Endothelial cell (in vitro differentiated cells): ENCODE data around the gene EBLN2. TPM values are rescaled to one million over a fixed set of nuclear protein-coding genes. Genes with fewer than 3 reads are reported as not detected.

ENCODE experiments used
- DNase-seq: peaks from one replicate; pipeline ENCODE4 v3.0.0; 2021; ENCODE audit warnings: low spot score
- H3K27ac Mint-ChIP-seq: one replicate; pipeline ENCODE4 v1.8.0; 2021; ENCODE audit warnings: mixed read lengths, inconsistent platforms; ENCODE audit not compliant: unreplicated experiment
- H3K27me3 Mint-ChIP-seq: one replicate; pipeline ENCODE4 v1.8.0; 2021; ENCODE audit warnings: mild to moderate bottlenecking, moderate library complexity, mixed read lengths, inconsistent platforms; ENCODE audit not compliant: unreplicated experiment
- H3K36me3 Mint-ChIP-seq: one replicate; pipeline ENCODE4 v1.8.0; 2021; ENCODE audit warnings: mild to moderate bottlenecking, low read depth, mixed read lengths, inconsistent platforms; ENCODE audit not compliant: unreplicated experiment
- H3K4me1 Mint-ChIP-seq: one replicate; pipeline ENCODE4 v1.8.0; 2021; ENCODE audit warnings: mild to moderate bottlenecking, mixed read lengths, inconsistent platforms; ENCODE audit not compliant: unreplicated experiment
- H3K4me3 Mint-ChIP-seq: one replicate; pipeline ENCODE4 v1.8.0; 2021; ENCODE audit warnings: mild to moderate bottlenecking, mixed read lengths, inconsistent platforms; ENCODE audit not compliant: unreplicated experiment
- H3K9me3 Mint-ChIP-seq: one replicate; pipeline ENCODE4 v1.8.0; 2021; ENCODE audit warnings: mixed read lengths, inconsistent platforms; ENCODE audit not compliant: unreplicated experiment
- CTCF ChIP-seq: fragments of 200-600 bp; sonication (generic); IDR thresholded peaks from one replicate; pipeline ENCODE4 v1.5.0; 2021; ENCODE audit warnings: antibody characterized with exemption; ENCODE audit not compliant: unreplicated experiment
- total RNA-seq: library from RNA; stranded (reverse); fragmentation: NEBNext Ultra II Directional; extraction: Animal tissue kit (Norgen Biotek cat#: 25700); gene quantifications from one replicate; pipeline ENCODE4 v1.2.1, GENCODE V29; 2021; ENCODE audit not compliant: unreplicated experiment

EBLN2 gene
- total RNA-seq, 1 donor from 2014 or later = 9.4 TPM

- Mint-ChIP-seq H3K27me3 (no peaks in the 10 kb centered on the region), H3K4me3 (no peak overlapping the region), H3K27ac (no peak overlapping the region), H3K9me3 (no peaks in the 10 kb centered on the region), H3K36me3 (no peaks in the 10 kb centered on the region), H3K4me1 (peaks cover 7% of the 10 kb centered on the region)
- no peak for TF ChIP-seq CTCF
- DNase-seq = no peak
Measured at GRCh38 chr3:73031573-73032103, 29.8 kb upstream of the EBLN2 start.

- Mint-ChIP-seq H3K27ac (no peak overlapping the region), H3K4me1 (peaks cover 22% of the 10 kb centered on the region)
Measured at GRCh38 chr3:73036694-73037591, 24.5 kb upstream of the EBLN2 start.

GRCh38 chr3:73041537-73041936 is 19.9 kb upstream of the EBLN2 start:
- Mint-ChIP-seq H3K36me3 (no peaks in the 10 kb centered on the region), H3K4me3 (no peak overlapping the region), H3K4me1 (peaks cover 23% of the 10 kb centered on the region), H3K9me3 (no peaks in the 10 kb centered on the region), H3K27ac (no peak overlapping the region), H3K27me3 (no peaks in the 10 kb centered on the region)
- no peak for DNase-seq
- no peak for TF ChIP-seq CTCF

More at GRCh38 chr3:73036694-73037591, 24.5 kb upstream of the EBLN2 start:
- H3K27me3 Mint-ChIP-seq = no peaks in the 10 kb centered on the region
- no peaks in the 10 kb centered on the region for H3K9me3 Mint-ChIP-seq
- TF ChIP-seq CTCF = no peak
- H3K36me3 Mint-ChIP-seq = no peaks in the 10 kb centered on the region
- no peak overlapping the region for H3K4me3 Mint-ChIP-seq
- no peak for DNase-seq

GRCh38 chr3:73043414-73043813 is 18.0 kb upstream of the EBLN2 start:
- TF ChIP-seq CTCF = no peak
- H3K4me3 Mint-ChIP-seq = no peak overlapping the region
- no peaks in the 10 kb centered on the region for H3K9me3 Mint-ChIP-seq
- no peak for DNase-seq
- no peak overlapping the region for H3K27ac Mint-ChIP-seq
- no peaks in the 10 kb centered on the region for H3K36me3 Mint-ChIP-seq
- H3K27me3 Mint-ChIP-seq = no peaks in the 10 kb centered on the region
- H3K4me1 Mint-ChIP-seq = peaks cover 13% of the 10 kb centered on the region

GRCh38 chr3:73045391-73045790 is 16.1 kb upstream of the EBLN2 start:
- H3K4me1 Mint-ChIP-seq = peaks cover 13% of the 10 kb centered on the region
- H3K4me3 Mint-ChIP-seq = no peak overlapping the region
- TF ChIP-seq CTCF = no peak
- H3K27me3 Mint-ChIP-seq = no peaks in the 10 kb centered on the region
- DNase-seq = no peak
- H3K9me3 Mint-ChIP-seq = no peaks in the 10 kb centered on the region
- no peak overlapping the region for H3K27ac Mint-ChIP-seq
- peaks cover 3% of the 10 kb centered on the region for H3K36me3 Mint-ChIP-seq
